CD4-positive, alpha-beta T cell treated with Interleukin-4 for 1 hour (primary cell): ENCODE data around the gene ARPP21.

Source experiments
- DNase-seq, 2 donors: peaks; one replicate each; pipeline ENCODE4 v3.0.0-alpha.2; 2020 to 2022

The ARPP21 gene

GRCh38 chr3:35641920-35642527, 2.7 kb downstream of the ARPP21 start:
- no peak for DNase-seq

- DNase-seq = no peak
Observed at GRCh38 chr3:35643495-35643894, 4.2 kb downstream of the ARPP21 start.

- DNase-seq = no peak
Observed at GRCh38 chr3:35644451-35644850, 5.1 kb downstream of the ARPP21 start.

GRCh38 chr3:35645189-35645588, 5.9 kb downstream of the ARPP21 start:
- no peak for DNase-seq

GRCh38 chr3:35646081-35646480, 6.8 kb downstream of the ARPP21 start:
- no peak for DNase-seq

- no peak for DNase-seq
Observed at GRCh38 chr3:35647461-35647860, 8.1 kb downstream of the ARPP21 start.

- DNase-seq = no peak
Observed at GRCh38 chr3:35648347-35648746, 9.0 kb downstream of the ARPP21 start.

GRCh38 chr3:35649405-35649804, 10.1 kb downstream of the ARPP21 start:
- DNase-seq = no peak

GRCh38 chr3:35651426-35651825, 12.1 kb downstream of the ARPP21 start:
- no peak for DNase-seq

GRCh38 chr3:35651851-35652250, 12.5 kb downstream of the ARPP21 start:
- no peak for DNase-seq

GRCh38 chr3:35653347-35653746, 14.0 kb downstream of the ARPP21 start:
- DNase-seq = no peak

- DNase-seq = no peak
Observed at GRCh38 chr3:35654476-35654875, 15.2 kb downstream of the ARPP21 start.

GRCh38 chr3:35658686-35659085, 19.4 kb downstream of the ARPP21 start:
- no peak for DNase-seq

- DNase-seq = no peak
Observed at GRCh38 chr3:35659768-35660167, 20.4 kb downstream of the ARPP21 start.

GRCh38 chr3:35663471-35663870, 24.1 kb downstream of the ARPP21 start:
- no peak for DNase-seq

- DNase-seq = peak in 1 of 2 donors; percentile 41
Observed at GRCh38 chr3:35664460-35664919, 25.2 kb downstream of the ARPP21 start.

- no peak for DNase-seq
Observed at GRCh38 chr3:35665390-35666055, 26.2 kb downstream of the ARPP21 start.

- no peak for DNase-seq
Observed at GRCh38 chr3:35666888-35667287, 27.6 kb downstream of the ARPP21 start.

- DNase-seq = no peak
Observed at GRCh38 chr3:35670408-35670965, 31.2 kb downstream of the ARPP21 start.

GRCh38 chr3:35671483-35671882, 32.2 kb downstream of the ARPP21 start:
- no peak for DNase-seq

GRCh38 chr3:35673017-35673416, 33.7 kb downstream of the ARPP21 start:
- DNase-seq = no peak

- no peak for DNase-seq
Observed at GRCh38 chr3:35674451-35675109, 35.3 kb downstream of the ARPP21 start.

GRCh38 chr3:35675206-35675605, 35.9 kb downstream of the ARPP21 start:
- DNase-seq = no peak

- DNase-seq = no peak
Observed at GRCh38 chr3:35675621-35676020, 36.3 kb downstream of the ARPP21 start.
